HG03442 (cell line): ENCODE data around the gene FGFR2.

ENCODE experiments used
- ATAC-seq: cut with Tn5 transposase; IDR thresholded peaks from one replicate; pipeline ENCODE4 v1.9.1; 2021; ENCODE audit warnings: mild to moderate bottlenecking, moderate library complexity; ENCODE audit not compliant: unreplicated experiment

The FGFR2 gene

GRCh38 chr10:121592155-121592890 lies 5.9 kb downstream of the FGFR2 start:
- ATAC-seq, result no peak

- no peak for ATAC-seq
Observed at GRCh38 chr10:121591186-121591585, 7.1 kb downstream of the FGFR2 start.

GRCh38 chr10:121590772-121591171 lies 7.5 kb downstream of the FGFR2 start:
- ATAC-seq, result no peak

GRCh38 chr10:121589553-121589952 lies 8.7 kb downstream of the FGFR2 start:
- no peak for ATAC-seq

- ATAC-seq, result no peak
Observed at GRCh38 chr10:121583857-121584256, 14.4 kb downstream of the FGFR2 start.

GRCh38 chr10:121583258-121583657 lies 15.0 kb downstream of the FGFR2 start:
- no peak for ATAC-seq

- no peak for ATAC-seq
Observed at GRCh38 chr10:121580276-121581116, 17.7 kb downstream of the FGFR2 start.

- no peak for ATAC-seq
Observed at GRCh38 chr10:121579656-121580055, 18.6 kb downstream of the FGFR2 start.

- ATAC-seq, result no peak
Observed at GRCh38 chr10:121578965-121579364, 19.3 kb downstream of the FGFR2 start.

- ATAC-seq, result no peak
Observed at GRCh38 chr10:121578298-121578697, 19.9 kb downstream of the FGFR2 start.

GRCh38 chr10:121577568-121577967 lies 20.7 kb downstream of the FGFR2 start:
- no peak for ATAC-seq

GRCh38 chr10:121576139-121576538 lies 22.1 kb downstream of the FGFR2 start:
- ATAC-seq, result no peak

GRCh38 chr10:121574519-121575166 lies 23.6 kb downstream of the FGFR2 start:
- ATAC-seq, result no peak

- no peak for ATAC-seq
Observed at GRCh38 chr10:121573538-121573941, 24.7 kb downstream of the FGFR2 start.

GRCh38 chr10:121572859-121573537 lies 25.2 kb downstream of the FGFR2 start:
- no peak for ATAC-seq

- ATAC-seq, result no peak
Observed at GRCh38 chr10:121570315-121570714, 27.9 kb downstream of the FGFR2 start.

- no peak for ATAC-seq
Observed at GRCh38 chr10:121568275-121568674, 30.0 kb downstream of the FGFR2 start.

- no peak for ATAC-seq
Observed at GRCh38 chr10:121567569-121567968, 30.7 kb downstream of the FGFR2 start.

- no peak for ATAC-seq
Observed at GRCh38 chr10:121566755-121567154, 31.5 kb downstream of the FGFR2 start.

- ATAC-seq, result no peak
Observed at GRCh38 chr10:121559326-121560026, 38.8 kb downstream of the FGFR2 start.
